ENCODE results near the gene PRX.

PRX gene

GRCh38 chr19:40416918-40417642, 3.9 kb upstream of the PRX start:
- CTCF ChIA-PET, result interaction anchor here (0.8 to 1.5 kb wide), 2 partner anchors 10 to 218 kb away, joined by 4 read pairs; no protein-coding TSS in a partner anchor
- H3K27me3 ChIP-seq (replicated peaks in 2 of 5; ENCODE audit: control insufficient read depth in 4 of 5, insufficient read depth in 5 of 5, low read length in 4 of 5), result no peaks in the 10 kb centered on the region
- no peaks in the 10 kb centered on the region for H3K36me3 ChIP-seq (ENCODE audit: control insufficient read depth in 4 of 4, insufficient read depth in 4 of 4, low read length in 3 of 4)
- H3K27ac ChIP-seq (ENCODE audit: insufficient read depth in 1 of 2, low read depth in 1 of 2, low read length in 2 of 2, poor library complexity in 1 of 2, severe bottlenecking in 2 of 2), result peak overlapping the region; percentile 66 to 81
- H3K9me3 ChIP-seq (ENCODE audit: control extremely low read depth in 1 of 5, control insufficient read depth in 4 of 5, insufficient read depth in 2 of 5, low read depth in 1 of 5, low read length in 4 of 5), result no peaks in the 10 kb centered on the region
- peak overlapping the region in 4 of 7 experiments; percentile 35 to 49 (median 42) for H3K4me3 ChIP-seq (ENCODE audit: control insufficient read depth in 1 of 7, extremely low read depth in 1 of 7, insufficient read depth in 4 of 7, low read depth in 2 of 7, low read length in 6 of 7)
- peak; percentile 50 to 77 (median 76) for DNase-seq
- POLR2A ChIA-PET, result interaction anchor here (0.5 to 2.1 kb wide), 5 partner anchors 9 to 273 kb away, joined by 3 to 4 read pairs (median 3); partner anchors contain the start of gene SERTAD1
- 5% methylated on average over 14 of the region's 16 CpGs for WGBS (ENCODE audit: insufficient coverage)
- H3K4me1 ChIP-seq (ENCODE audit: control extremely low read depth in 1 of 4, control insufficient read depth in 4 of 4, insufficient read depth in 4 of 4, low read length in 3 of 4), result peaks cover 5 to 83% (median 73%) of the 10 kb centered on the region in 4 experiments

- H3K9me3 ChIP-seq (ENCODE audit: control extremely low read depth in 1 of 5, control insufficient read depth in 4 of 5, insufficient read depth in 2 of 5, low read depth in 1 of 5, low read length in 4 of 5), result no peaks in the 10 kb centered on the region
- H3K27ac ChIP-seq (ENCODE audit: insufficient read depth in 1 of 2, low read depth in 1 of 2, low read length in 2 of 2, poor library complexity in 1 of 2, severe bottlenecking in 2 of 2), result no peak overlapping the region
- peaks cover 5 to 84% (median 76%) of the 10 kb centered on the region in 4 experiments for H3K4me1 ChIP-seq (ENCODE audit: control extremely low read depth in 1 of 4, control insufficient read depth in 4 of 4, insufficient read depth in 4 of 4, low read length in 3 of 4)
- POLR2A ChIA-PET, result interaction anchor here (0.8 to 2.1 kb wide), 3 partner anchors 9 to 17 kb away, joined by 3 to 4 read pairs (median 3); partner anchors contain the start of gene SERTAD1
- 100% methylated on average over 2 of the region's 2 CpGs for WGBS (ENCODE audit: insufficient coverage)
- H3K36me3 ChIP-seq (ENCODE audit: control insufficient read depth in 4 of 4, insufficient read depth in 4 of 4, low read length in 3 of 4), result no peaks in the 10 kb centered on the region
- DNase-seq, result no peak
- H3K27me3 ChIP-seq (replicated peaks in 2 of 5; ENCODE audit: control insufficient read depth in 4 of 5, insufficient read depth in 5 of 5, low read length in 4 of 5), result no peaks in the 10 kb centered on the region
- peak overlapping the region in 1 of 7 experiments; percentile 7 for H3K4me3 ChIP-seq (ENCODE audit: control insufficient read depth in 1 of 7, extremely low read depth in 1 of 7, insufficient read depth in 4 of 7, low read depth in 2 of 7, low read length in 6 of 7)
- CTCF ChIA-PET, result interaction anchor here (1.2 kb wide), 1 partner anchor 19 kb away, joined by 3 read pairs; no protein-coding TSS in a partner anchor
Measured at GRCh38 chr19:40415768-40416167, 2.6 kb upstream of the PRX start.

- no peak overlapping the region for H3K4me3 ChIP-seq (ENCODE audit: control insufficient read depth in 1 of 7, extremely low read depth in 1 of 7, insufficient read depth in 4 of 7, low read depth in 2 of 7, low read length in 6 of 7)
- ChIA-PET POLR2A (interaction anchor here (0.8 to 1.7 kb wide), 2 partner anchors 11 kb away, joined by 3 to 5 read pairs; partner anchors contain the start of gene SERTAD1), CTCF (interaction anchor here (1.2 kb wide), 1 partner anchor 18 kb away, joined by 3 read pairs; no protein-coding TSS in a partner anchor)
- peaks cover 5 to 89% (median 80%) of the 10 kb centered on the region in 4 experiments for H3K4me1 ChIP-seq (ENCODE audit: control extremely low read depth in 1 of 4, control insufficient read depth in 4 of 4, insufficient read depth in 4 of 4, low read length in 3 of 4)
- WGBS (ENCODE audit: insufficient coverage), result 98% methylated on average over 15 of the region's 21 CpGs
- no peaks in the 10 kb centered on the region for H3K27me3 ChIP-seq (replicated peaks in 2 of 5; ENCODE audit: control insufficient read depth in 4 of 5, insufficient read depth in 5 of 5, low read length in 4 of 5)
- H3K36me3 ChIP-seq (ENCODE audit: control insufficient read depth in 4 of 4, insufficient read depth in 4 of 4, low read length in 3 of 4), result no peaks in the 10 kb centered on the region
- no peak for DNase-seq
- no peak overlapping the region for H3K27ac ChIP-seq (ENCODE audit: insufficient read depth in 1 of 2, low read depth in 1 of 2, low read length in 2 of 2, poor library complexity in 1 of 2, severe bottlenecking in 2 of 2)
- no peaks in the 10 kb centered on the region for H3K9me3 ChIP-seq (ENCODE audit: control extremely low read depth in 1 of 5, control insufficient read depth in 4 of 5, insufficient read depth in 2 of 5, low read depth in 1 of 5, low read length in 4 of 5)
Measured at GRCh38 chr19:40414542-40415535, 1.7 kb upstream of the PRX start.

GRCh38 chr19:40412866-40413265, 312 bp downstream of the PRX start:
- no peak for DNase-seq
- POLR2A ChIA-PET, result interaction anchor here (1.7 kb wide), 1 partner anchor 13 kb away, joined by 5 read pairs; the partner anchor contains the start of gene SERTAD1
- no peak overlapping the region for H3K27ac ChIP-seq (ENCODE audit: insufficient read depth in 1 of 2, low read depth in 1 of 2, low read length in 2 of 2, poor library complexity in 1 of 2, severe bottlenecking in 2 of 2)
- H3K4me1 ChIP-seq (ENCODE audit: control extremely low read depth in 1 of 4, control insufficient read depth in 4 of 4, insufficient read depth in 4 of 4, low read length in 3 of 4), result peaks cover 5 to 83% (median 75%) of the 10 kb centered on the region in 4 experiments
- no peaks in the 10 kb centered on the region for H3K27me3 ChIP-seq (replicated peaks in 2 of 5; ENCODE audit: control insufficient read depth in 4 of 5, insufficient read depth in 5 of 5, low read length in 4 of 5)
- 100% methylated on average over 2 of the region's 4 CpGs for WGBS (ENCODE audit: insufficient coverage)
- no peaks in the 10 kb centered on the region for H3K36me3 ChIP-seq (ENCODE audit: control insufficient read depth in 4 of 4, insufficient read depth in 4 of 4, low read length in 3 of 4)
- CTCF ChIA-PET, result interaction anchor here (0.6 to 1.8 kb wide), 6 partner anchors 10 to 108 kb away, joined by 3 to 5 read pairs (median 3); partner anchors contain the start of gene SERTAD1
- no peaks in the 10 kb centered on the region for H3K9me3 ChIP-seq (ENCODE audit: control extremely low read depth in 1 of 5, control insufficient read depth in 4 of 5, insufficient read depth in 2 of 5, low read depth in 1 of 5, low read length in 4 of 5)
- no peak overlapping the region for H3K4me3 ChIP-seq (ENCODE audit: control insufficient read depth in 1 of 7, extremely low read depth in 1 of 7, insufficient read depth in 4 of 7, low read depth in 2 of 7, low read length in 6 of 7)

- no peak for DNase-seq
- Histone ChIP-seq H3K9me3 (ENCODE audit: control extremely low read depth in 1 of 5, control insufficient read depth in 4 of 5, insufficient read depth in 2 of 5, low read depth in 1 of 5, low read length in 4 of 5) (no peaks in the 10 kb centered on the region), H3K27me3 (replicated peaks in 2 of 5; ENCODE audit: control insufficient read depth in 4 of 5, insufficient read depth in 5 of 5, low read length in 4 of 5) (no peaks in the 10 kb centered on the region), H3K4me3 (ENCODE audit: control insufficient read depth in 1 of 7, extremely low read depth in 1 of 7, insufficient read depth in 4 of 7, low read depth in 2 of 7, low read length in 6 of 7) (no peak overlapping the region), H3K4me1 (ENCODE audit: control extremely low read depth in 1 of 4, control insufficient read depth in 4 of 4, insufficient read depth in 4 of 4, low read length in 3 of 4) (peaks cover 5 to 78% (median 70%) of the 10 kb centered on the region in 4 experiments), H3K36me3 (ENCODE audit: control insufficient read depth in 4 of 4, insufficient read depth in 4 of 4, low read length in 3 of 4) (no peaks in the 10 kb centered on the region), H3K27ac (ENCODE audit: insufficient read depth in 1 of 2, low read depth in 1 of 2, low read length in 2 of 2, poor library complexity in 1 of 2, severe bottlenecking in 2 of 2) (peak overlapping the region in 1 of 2 experiments; percentile 27)
- WGBS (ENCODE audit: insufficient coverage), result 100% methylated on average over 3 of the region's 8 CpGs
- CTCF ChIA-PET, result interaction anchor here (0.7 to 1.9 kb wide), 5 partner anchors 8 to 107 kb away, joined by 3 to 10 read pairs (median 3); no protein-coding TSS in a partner anchor
- POLR2A ChIA-PET, result no interaction called here
Measured at GRCh38 chr19:40411958-40412499, 1.1 kb downstream of the PRX start.

- DNase-seq, result no peak
- Histone ChIP-seq H3K4me1 (ENCODE audit: control extremely low read depth in 1 of 4, control insufficient read depth in 4 of 4, insufficient read depth in 4 of 4, low read length in 3 of 4) (peaks cover 1 to 71% (median 64%) of the 10 kb centered on the region in 4 experiments), H3K36me3 (ENCODE audit: control insufficient read depth in 4 of 4, insufficient read depth in 4 of 4, low read length in 3 of 4) (no peaks in the 10 kb centered on the region), H3K27ac (ENCODE audit: insufficient read depth in 1 of 2, low read depth in 1 of 2, low read length in 2 of 2, poor library complexity in 1 of 2, severe bottlenecking in 2 of 2) (peak overlapping the region in 1 of 2 experiments; percentile 27), H3K9me3 (ENCODE audit: control extremely low read depth in 1 of 5, control insufficient read depth in 4 of 5, insufficient read depth in 2 of 5, low read depth in 1 of 5, low read length in 4 of 5) (no peaks in the 10 kb centered on the region), H3K27me3 (replicated peaks in 2 of 5; ENCODE audit: control insufficient read depth in 4 of 5, insufficient read depth in 5 of 5, low read length in 4 of 5) (no peaks in the 10 kb centered on the region), H3K4me3 (ENCODE audit: control insufficient read depth in 1 of 7, extremely low read depth in 1 of 7, insufficient read depth in 4 of 7, low read depth in 2 of 7, low read length in 6 of 7) (peak overlapping the region in 1 of 7 experiments; percentile 14)
- WGBS (ENCODE audit: insufficient coverage), result 33% methylated on average over 9 of the region's 16 CpGs
- POLR2A ChIA-PET, result interaction anchor here (0.5 to 0.9 kb wide), 2 partner anchors 63 to 99 kb away, joined by 3 to 4 read pairs; partner anchors contain the start of genes C19orf47 and PLD3
- CTCF ChIA-PET, result interaction anchor here (1.3 to 1.9 kb wide), 3 partner anchors 9 to 24 kb away, joined by 3 to 10 read pairs (median 3); no protein-coding TSS in a partner anchor
Measured at GRCh38 chr19:40411125-40411842, 1.9 kb downstream of the PRX start.

Measured in common myeloid progenitor, CD34-positive (primary cell).